ENCODE results near the gene WNK1.

DNA sequence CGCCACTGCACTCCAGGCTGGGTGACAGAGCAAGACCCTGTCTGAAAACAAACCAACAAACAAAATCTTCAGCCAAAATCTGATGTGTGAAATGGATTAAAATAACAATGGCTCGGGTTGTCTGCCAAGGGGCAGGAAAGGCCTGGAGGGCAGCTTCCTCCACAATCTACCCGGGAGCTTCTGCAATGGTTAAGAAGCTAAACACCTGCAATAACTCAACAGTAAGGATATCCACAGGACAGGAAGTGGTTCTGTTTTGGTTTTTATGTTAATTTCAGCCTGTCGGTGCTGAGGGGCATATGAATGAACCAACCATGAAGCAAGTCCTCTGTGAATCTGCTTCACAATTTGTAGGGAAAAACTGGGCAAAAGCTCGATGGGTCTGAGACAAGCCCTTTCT is 162.7 kb downstream of the WNK1 start:
- TF ChIP-seq POLR2A (IDR thresholded peaks at IDR 0.05): no peak
- TF ChIP-seq, protein P1, sequence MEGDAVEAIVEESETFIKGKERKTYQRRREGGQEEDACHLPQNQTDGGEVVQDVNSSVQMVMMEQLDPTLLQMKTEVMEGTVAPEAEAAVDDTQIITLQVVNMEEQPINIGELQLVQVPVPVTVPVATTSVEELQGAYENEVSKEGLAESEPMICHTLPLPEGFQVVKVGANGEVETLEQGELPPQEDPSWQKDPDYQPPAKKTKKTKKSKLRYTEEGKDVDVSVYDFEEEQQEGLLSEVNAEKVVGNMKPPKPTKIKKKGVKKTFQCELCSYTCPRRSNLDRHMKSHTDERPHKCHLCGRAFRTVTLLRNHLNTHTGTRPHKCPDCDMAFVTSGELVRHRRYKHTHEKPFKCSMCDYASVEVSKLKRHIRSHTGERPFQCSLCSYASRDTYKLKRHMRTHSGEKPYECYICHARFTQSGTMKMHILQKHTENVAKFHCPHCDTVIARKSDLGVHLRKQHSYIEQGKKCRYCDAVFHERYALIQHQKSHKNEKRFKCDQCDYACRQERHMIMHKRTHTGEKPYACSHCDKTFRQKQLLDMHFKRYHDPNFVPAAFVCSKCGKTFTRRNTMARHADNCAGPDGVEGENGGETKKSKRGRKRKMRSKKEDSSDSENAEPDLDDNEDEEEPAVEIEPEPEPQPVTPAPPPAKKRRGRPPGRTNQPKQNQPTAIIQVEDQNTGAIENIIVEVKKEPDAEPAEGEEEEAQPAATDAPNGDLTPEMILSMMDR (IDR thresholded peaks at IDR 0.05): no peak

Data from vagina (tissue), 2 donors.